ENCODE measurements around the gene EDRF1.
"Not testable (repeated sequence)": the region's sequence is repeated elsewhere in the genome, so short reads cannot be mapped to it uniquely, and the experiment has no call there.

The EDRF1 gene, protein sequence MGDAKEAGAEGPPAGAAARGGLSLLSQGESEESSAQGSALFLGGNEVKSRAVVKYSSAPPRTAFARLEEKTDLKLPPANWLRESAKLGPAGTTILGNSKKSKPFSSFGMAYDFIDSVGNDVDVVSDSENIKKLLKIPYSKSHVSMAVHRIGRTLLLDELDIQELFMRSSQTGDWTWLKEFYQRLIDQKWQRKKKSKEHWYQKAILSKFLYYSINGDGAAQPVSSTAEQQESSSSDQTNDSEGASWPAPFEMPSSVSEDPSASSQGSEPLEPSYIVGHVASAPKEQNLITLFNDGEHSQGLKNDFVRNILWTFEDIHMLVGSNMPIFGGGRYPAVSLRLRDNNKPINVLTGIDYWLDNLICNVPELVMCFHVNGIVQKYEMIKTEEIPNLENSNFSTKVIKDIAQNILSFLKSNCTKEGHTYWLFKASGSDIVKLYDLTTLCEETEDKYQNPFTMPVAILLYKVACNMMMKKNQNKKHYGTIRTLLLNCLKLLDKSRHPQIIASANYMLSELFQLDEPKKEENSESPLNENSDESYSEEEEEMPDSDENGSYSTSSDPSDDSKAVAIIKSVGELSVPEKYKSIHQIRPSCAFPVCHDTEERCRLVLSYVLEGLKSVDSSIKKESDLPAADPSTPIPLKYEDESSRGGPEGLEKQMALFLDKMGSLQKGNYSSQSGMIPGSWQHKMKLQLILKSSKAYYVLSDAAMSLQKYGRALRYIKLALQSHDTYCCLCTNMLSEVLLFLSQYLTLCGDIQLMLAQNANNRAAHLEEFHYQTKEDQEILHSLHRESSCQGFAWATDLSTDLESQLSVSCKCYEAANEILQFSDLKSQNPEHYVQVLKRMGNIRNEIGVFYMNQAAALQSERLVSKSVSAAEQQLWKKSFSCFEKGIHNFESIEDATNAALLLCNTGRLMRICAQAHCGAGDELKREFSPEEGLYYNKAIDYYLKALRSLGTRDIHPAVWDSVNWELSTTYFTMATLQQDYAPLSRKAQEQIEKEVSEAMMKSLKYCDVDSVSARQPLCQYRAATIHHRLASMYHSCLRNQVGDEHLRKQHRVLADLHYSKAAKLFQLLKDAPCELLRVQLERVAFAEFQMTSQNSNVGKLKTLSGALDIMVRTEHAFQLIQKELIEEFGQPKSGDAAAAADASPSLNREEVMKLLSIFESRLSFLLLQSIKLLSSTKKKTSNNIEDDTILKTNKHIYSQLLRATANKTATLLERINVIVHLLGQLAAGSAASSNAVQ

GRCh38 chr10:125719173-125720001, at the start of gene EDRF1:
Gene EDRF1, plus strand, starts transcription at chr10:125719709. Its CDS starts 99 bp downstream, at chr10:125719808.
- DNase-seq, result peak; percentile 60

- no peak for DNase-seq
Observed at GRCh38 chr10:125672884-125673283, 46.6 kb upstream of the EDRF1 start.

- no peak for DNase-seq
Observed at GRCh38 chr10:125679436-125679835, 40.1 kb upstream of the EDRF1 start.

DNA sequence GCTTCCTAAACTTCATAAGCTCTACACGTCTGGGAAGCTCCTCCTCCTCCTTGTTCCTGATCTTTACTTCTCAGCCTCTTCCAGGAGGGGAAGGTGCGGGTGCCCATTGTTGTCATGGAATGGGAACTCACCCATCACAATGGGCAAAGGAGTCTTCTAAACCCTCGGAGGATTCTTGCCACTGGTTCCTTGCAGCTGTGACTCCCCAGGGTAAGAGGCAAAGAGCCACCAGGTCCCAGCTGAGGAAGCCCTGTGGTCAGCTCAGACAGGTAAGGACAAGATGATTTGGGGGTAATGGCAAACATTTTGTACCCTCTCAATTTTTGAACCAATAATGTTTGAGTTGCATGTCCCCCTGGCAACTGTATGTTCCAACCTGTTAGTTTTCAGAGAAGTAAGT, 36.4 kb upstream of the EDRF1 start, which contains the start of gene TEX36:
TEX36 (minus strand) TSS at position 101 of the 400 bp plus-strand sequence. CDS start 174 bp downstream, outside the sequence.
- DNase-seq, result no peak

- DNase-seq, result no peak
Observed at GRCh38 chr10:125683821-125684220, 35.7 kb upstream of the EDRF1 start.

GRCh38 chr10:125684581-125684980, 34.9 kb upstream of the EDRF1 start:
- DNase-seq, result no peak

- no peak for DNase-seq
Observed at GRCh38 chr10:125687507-125688185, 31.9 kb upstream of the EDRF1 start.

DNA sequence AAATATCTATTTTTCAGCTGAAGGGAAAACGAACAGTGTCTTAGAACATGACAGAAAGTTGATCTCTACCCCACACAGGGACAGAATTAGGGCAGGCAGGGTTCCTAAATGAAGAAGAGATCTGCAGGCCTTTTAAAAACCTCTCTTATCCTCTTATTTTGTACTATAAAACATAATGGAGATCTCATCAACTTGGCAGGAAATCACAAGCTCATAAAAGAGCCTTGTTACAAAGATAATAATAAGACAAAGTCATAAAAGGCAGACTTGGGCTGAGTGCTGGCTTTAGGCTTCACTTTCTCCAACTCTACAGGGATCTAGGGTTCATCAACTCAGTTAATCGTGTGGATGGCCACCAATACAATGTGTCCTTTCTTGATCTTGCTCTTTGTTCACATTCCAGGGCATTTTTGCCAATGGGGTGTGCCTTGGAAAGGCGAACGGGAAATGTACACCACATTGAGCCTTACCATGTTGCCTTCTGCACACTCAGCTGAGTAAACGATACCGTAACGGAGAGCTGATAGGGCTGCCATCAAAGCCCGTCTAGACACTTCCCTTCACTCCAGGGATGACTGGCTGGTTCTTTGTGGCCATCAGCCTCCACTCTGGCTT, 29.4 kb upstream of the EDRF1 start:
- DNase-seq, result no peak

DNA sequence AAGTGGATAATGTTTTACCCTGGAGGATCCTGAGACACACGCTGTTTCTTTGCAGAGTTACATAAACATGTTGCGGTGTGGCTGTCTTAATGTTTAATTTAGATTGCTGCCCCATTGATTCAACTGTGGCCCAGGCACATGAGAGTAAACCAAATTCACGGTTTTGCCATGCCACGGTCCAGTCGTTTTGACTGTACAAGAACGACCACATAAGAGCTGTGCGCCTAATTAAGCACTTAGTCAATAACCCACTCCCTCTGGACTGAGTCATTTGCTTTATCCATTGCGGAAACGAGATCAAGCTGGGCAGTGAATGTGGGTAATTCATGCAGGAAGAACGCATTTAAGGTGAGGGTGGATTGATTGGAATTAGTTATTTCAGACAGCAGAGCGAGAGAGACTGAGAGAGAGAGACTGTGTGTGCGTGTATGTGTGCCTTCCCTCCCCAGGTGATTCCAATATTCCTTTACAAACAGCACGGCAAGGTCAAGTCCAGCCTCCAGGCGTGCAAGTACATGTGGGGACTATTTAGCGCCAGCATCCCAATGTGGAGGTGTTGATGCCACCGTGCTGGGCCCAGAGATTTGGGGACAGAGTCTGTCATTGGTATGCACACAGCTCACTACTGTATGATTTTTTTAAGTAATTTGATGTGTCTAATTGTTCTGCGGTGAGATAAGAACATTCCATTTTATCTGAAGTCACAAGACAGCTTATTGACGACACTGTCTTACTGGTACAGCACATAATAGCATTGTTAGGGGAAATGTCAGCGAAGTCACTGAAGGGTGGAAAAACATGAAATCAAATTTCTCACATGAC, 28.1 kb upstream of the EDRF1 start:
- DNase-seq, result no peak

DNA sequence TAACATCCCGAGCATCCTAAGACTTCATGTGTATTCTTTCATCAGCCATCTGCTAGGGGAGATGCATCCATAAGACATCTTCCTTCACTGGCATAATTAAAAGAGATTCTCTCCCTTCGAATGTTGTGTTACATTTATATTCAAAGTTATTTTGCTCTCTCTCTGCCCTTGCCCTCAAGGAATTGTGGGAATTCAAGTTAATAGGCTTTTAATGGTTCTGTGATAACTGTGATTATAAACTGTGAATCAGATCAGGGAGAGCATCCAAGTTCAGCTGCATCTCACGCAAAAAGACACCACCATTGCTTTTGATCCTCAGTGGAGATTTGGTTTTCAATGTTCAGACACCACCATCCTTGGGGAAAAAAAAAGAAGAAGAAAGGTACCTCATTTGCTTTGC, 27.3 kb upstream of the EDRF1 start:
- DNase-seq, result no peak

- DNase-seq, result no peak
Observed at GRCh38 chr10:125692601-125693523, 26.6 kb upstream of the EDRF1 start.

DNA sequence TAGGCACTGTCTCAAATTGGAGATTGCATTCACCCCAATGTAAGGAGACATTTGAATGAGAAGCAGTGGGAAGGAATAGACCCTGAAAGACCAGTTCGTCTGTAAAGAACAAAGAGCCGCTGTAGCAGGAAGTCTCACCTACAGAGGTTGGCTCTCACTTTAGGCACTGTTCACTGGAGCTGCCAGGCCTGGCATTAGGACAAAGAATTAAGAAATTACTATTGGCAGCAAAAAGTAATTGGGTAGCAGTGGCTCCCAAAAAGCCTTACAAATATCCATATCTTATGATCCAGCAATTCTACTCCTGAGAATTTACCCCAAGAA, 26.0 kb upstream of the EDRF1 start:
- no peak for DNase-seq

- no peak for DNase-seq
Observed at GRCh38 chr10:125694883-125695282, 24.6 kb upstream of the EDRF1 start.

DNA sequence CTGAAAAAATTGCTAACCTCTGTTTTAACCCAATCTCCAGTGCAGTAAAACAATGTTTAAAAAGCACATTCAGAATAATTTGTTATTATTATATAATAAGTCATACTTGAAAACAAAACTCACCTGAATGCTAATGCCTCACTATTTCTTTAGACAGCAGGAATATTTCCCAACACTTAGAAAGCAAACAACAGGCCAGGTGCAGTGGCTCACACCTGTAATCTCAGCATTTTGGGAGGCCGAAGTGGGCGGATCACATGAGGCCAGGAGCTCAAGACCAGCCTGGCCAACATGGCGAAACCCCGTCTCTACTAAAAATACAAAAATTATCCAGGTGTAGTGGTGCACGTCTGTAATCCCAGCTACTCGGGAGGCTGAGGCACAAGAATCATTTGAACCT, 22.6 kb upstream of the EDRF1 start:
- DNase-seq, result not testable (repeated sequence)

- DNase-seq, result no peak
Observed at GRCh38 chr10:125698481-125698998, 21.0 kb upstream of the EDRF1 start.

- no peak for DNase-seq
Observed at GRCh38 chr10:125699562-125700143, 19.9 kb upstream of the EDRF1 start.

DNA sequence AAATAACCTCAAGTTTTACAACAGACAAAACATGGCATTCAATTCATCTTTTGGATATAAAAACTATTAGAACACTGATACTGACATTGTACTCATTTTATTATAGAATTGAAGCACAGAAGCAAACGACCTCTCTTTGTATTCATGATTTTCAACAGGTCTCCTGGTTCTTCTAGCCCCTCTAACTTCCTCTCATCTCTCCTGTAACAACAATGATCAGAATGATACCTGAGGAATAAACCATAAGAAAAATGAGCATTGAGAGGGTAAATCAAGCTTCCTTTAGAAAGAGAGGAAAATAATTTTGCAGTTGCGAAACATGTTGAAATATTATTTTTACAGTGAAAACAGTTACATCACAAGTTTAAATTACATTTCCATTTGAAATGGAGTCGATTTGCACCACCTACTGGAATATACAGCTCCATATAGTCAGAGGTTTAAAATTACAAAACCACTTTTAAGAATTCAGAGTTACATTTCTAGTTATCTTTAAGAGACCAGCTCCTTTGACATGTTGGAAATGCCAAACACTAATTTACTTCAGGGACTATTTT, 19.1 kb upstream of the EDRF1 start:
- no peak for DNase-seq
